GM12872 (cell line): ENCODE results near the gene DMBT1.

ENCODE experiments used
- CTCF ChIP-seq: IDR thresholded peaks from 3 replicates; pipeline ENCODE4 v1.5.1; 2011; ENCODE audit warnings: low read depth, mild to moderate bottlenecking, low read length, moderate library complexity; ENCODE audit not compliant: insufficient read depth

The DMBT1 gene

GRCh38 chr10:122673731-122674130 is 113.2 kb downstream of the DMBT1 start:
- no peak for TF ChIP-seq CTCF

- no peak for TF ChIP-seq CTCF
Observed at GRCh38 chr10:122674781-122675180, 114.2 kb downstream of the DMBT1 start.

- no peak for TF ChIP-seq CTCF
Observed at GRCh38 chr10:122675278-122675677, 114.7 kb downstream of the DMBT1 start.

- TF ChIP-seq CTCF, result no peak
Observed at GRCh38 chr10:122678266-122678665, 117.7 kb downstream of the DMBT1 start.

- no peak for TF ChIP-seq CTCF
Observed at GRCh38 chr10:122682522-122682921, 122.0 kb downstream of the DMBT1 start.

GRCh38 chr10:122688293-122688989 is 127.9 kb downstream of the DMBT1 start:
- TF ChIP-seq CTCF, result no peak

- TF ChIP-seq CTCF, result no peak
Observed at GRCh38 chr10:122689146-122689820, 128.7 kb downstream of the DMBT1 start.
